Body of pancreas (tissue), 4 donors: ENCODE data around the gene ZC3HAV1. TPM values are rescaled to one million over a fixed set of nuclear protein-coding genes. Genes with fewer than 3 reads are reported as not detected.
"Not testable (repeated sequence)": the region's sequence is repeated elsewhere in the genome, so short reads cannot be mapped to it uniquely, and the experiment has no call there.

Experiments used
- ATAC-seq: fragments of 150-250 bp; one replicate; pipeline ENCODE4 v1.9.1; 2016
- DNase-seq, 4 donors: peaks; one replicate each; pipeline ENCODE4 v3.0.0-alpha.2; 2019
- H3K27ac ChIP-seq, 4 donors: fragments of 200-600 bp; sonication (generic); 1 replicate in 3 of 4; 2 replicates in 1 of 4; pipeline versions ENCODE4 v1.5.1 to v1.6.1; 2016 to 2019; ENCODE audit warnings: mild to moderate bottlenecking in 1 of 4, mixed read lengths in 1 of 4, moderate library complexity in 1 of 4
- H3K27me3 ChIP-seq, 2 donors: fragments of 200-600 bp; sonication (generic); one replicate each; pipeline ENCODE4 v1.6.0; 2016; ENCODE audit warnings: mild to moderate bottlenecking in 1 of 2
- H3K36me3 ChIP-seq, 2 donors: fragments of 200-600 bp; sonication (generic); replicated peaks in 1 of 2; 2 replicates each; pipeline ENCODE4 v1.5.1; 2016; ENCODE audit warnings: low read depth in 2 of 2; ENCODE audit not compliant: insufficient read depth in 1 of 2
- H3K4me1 ChIP-seq: fragments of 200-600 bp; sonication (generic); one replicate; pipeline ENCODE4 v1.6.0; 2016
- H3K4me3 ChIP-seq, 2 donors: fragments of 200-600 bp; sonication (generic); 1 replicate in 1 of 2; 2 replicates in 1 of 2; pipeline ENCODE4 v1.5.1; 2016 to 2019
- H3K9me3 ChIP-seq, 3 donors: fragments of 200-600 bp; sonication (generic); 1 replicate in 2 of 3; 2 replicates in 1 of 3; pipeline ENCODE4 v1.5.1; 2016
- POLR2A ChIP-seq, 3 donors: fragments of 450-650 bp; IDR thresholded peaks; one replicate each; pipeline ENCODE4 v1.6.1; 2016; ENCODE audit warnings: antibody characterized with exemption in 3 of 3, mild to moderate bottlenecking in 2 of 3
- WGBS, 2 donors: methylation state at CpG; one replicate each; pipeline ENCODE4 v1.1.5; 2017; 5-methylcytosine and 5-hydroxymethylcytosine counted together
- intact Hi-C: fragments of 100-400 bp; cut with DNase I; formaldehyde crosslinking; loops from one replicate; pipeline ENCODE4 v1.15.1; 2023
- total RNA-seq, 2 donors: library from RNA; depleted of rRNA; stranded (reverse); fragments of >200 nt; gene quantifications; one replicate each; pipeline ENCODE4 v1.1.0, GENCODE V29; 2016
- TF ChIP-seq, protein P1 (sequence below), 7 experiments: fragments of 450-650 bp in 4 of 7; fragments of 200-600 bp in 3 of 7; sonication (generic) in 3 of 7; IDR thresholded peaks; one replicate each; pipeline ENCODE4 v1.5.1; 2016 to 2019; ENCODE audit warnings: antibody characterized with exemption in 7 of 7

ZC3HAV1 gene
- total RNA-seq, 2 donors from 2014 or later = 13.5 to 14.5 TPM

DNA sequence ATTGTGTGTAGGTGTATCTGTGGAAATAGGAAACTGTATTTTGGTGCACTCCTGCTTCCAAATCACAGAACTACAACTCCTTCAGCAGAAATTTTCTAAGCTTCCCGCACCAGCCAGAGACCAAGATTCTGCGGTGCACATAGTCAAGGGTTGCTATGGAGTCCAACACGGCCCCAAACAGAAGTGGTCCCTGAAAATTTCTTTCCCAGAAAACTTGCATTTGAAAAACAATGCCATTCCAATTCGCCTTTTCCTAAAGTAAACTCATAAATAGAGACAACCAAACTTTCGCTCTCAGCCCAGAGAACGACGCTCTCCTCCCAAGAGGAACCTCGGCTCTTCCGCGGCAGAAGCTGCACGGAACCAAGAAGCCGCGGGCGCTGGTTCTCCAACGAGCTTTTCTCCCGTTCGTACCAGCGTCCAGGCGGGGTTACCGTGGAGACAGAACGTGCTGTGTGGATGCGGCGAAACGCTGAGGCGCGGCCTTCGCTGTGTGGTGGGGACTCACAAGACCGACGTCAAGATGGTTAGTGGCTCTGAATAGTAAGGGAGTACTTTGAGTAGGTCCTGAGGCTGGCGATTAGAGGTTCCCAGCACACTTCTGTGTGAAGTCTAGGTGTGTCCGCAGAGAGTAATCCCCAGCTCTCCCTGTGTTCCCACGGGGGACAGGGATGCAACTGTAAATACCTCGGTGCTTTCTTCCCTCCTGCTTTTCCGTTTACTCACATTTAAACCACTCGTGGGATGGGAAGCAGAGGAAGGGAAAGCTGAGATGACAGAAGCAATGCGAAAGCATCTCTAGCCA, 24.0 kb upstream of the ZC3HAV1 start:
- peak in 1 of 3 donors; percentile 46 for TF ChIP-seq POLR2A (IDR thresholded peaks at IDR 0.05)
- TF ChIP-seq, protein P1, sequence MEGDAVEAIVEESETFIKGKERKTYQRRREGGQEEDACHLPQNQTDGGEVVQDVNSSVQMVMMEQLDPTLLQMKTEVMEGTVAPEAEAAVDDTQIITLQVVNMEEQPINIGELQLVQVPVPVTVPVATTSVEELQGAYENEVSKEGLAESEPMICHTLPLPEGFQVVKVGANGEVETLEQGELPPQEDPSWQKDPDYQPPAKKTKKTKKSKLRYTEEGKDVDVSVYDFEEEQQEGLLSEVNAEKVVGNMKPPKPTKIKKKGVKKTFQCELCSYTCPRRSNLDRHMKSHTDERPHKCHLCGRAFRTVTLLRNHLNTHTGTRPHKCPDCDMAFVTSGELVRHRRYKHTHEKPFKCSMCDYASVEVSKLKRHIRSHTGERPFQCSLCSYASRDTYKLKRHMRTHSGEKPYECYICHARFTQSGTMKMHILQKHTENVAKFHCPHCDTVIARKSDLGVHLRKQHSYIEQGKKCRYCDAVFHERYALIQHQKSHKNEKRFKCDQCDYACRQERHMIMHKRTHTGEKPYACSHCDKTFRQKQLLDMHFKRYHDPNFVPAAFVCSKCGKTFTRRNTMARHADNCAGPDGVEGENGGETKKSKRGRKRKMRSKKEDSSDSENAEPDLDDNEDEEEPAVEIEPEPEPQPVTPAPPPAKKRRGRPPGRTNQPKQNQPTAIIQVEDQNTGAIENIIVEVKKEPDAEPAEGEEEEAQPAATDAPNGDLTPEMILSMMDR (IDR thresholded peaks at IDR 0.05) = no peak
- Histone ChIP-seq H3K9me3 (no peaks in the 10 kb centered on the region), H3K4me1 (peaks cover 13% of the 10 kb centered on the region), H3K27ac (peak overlapping the region in 2 of 4 donors; percentile 42 to 50), H3K4me3 (peak overlapping the region; percentile 14 to 31), H3K27me3 (no peaks in the 10 kb centered on the region), H3K36me3 (no peaks in the 10 kb centered on the region)
- intact Hi-C loops = no loop called here
- ATAC-seq (peak; percentile 98), DNase-seq (peak; percentile 83 to 86 (median 86))
- WGBS, 2 donors = 1 to 2% methylated on average over 36 of the region's 36 CpGs

DNA sequence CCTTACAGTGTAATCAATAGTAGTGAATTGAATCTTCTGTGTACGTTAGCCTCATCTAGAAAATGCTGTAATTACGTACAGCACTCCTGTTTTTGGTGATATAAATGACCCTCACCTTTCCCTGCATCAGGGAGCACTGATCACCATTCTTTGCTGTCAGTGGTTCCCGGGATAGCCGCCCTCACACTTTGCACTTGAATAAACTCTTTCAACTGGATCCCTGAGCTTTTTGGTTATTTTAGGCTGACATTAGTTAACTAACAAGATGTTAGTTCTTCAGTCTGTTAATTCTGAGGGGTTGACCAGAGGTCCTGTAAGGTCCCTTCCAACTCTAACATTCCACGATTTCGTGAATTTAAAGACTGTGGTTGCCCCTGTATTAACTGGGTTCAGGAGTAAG, 23.4 kb upstream of the ZC3HAV1 start:
- Histone ChIP-seq H3K27ac (peak overlapping the region in 1 of 4 donors; percentile 42), H3K4me3 (peak overlapping the region in 1 of 2 donors; percentile 31), H3K27me3 (no peaks in the 10 kb centered on the region), H3K4me1 (peaks cover 13% of the 10 kb centered on the region), H3K36me3 (no peaks in the 10 kb centered on the region), H3K9me3 (no peaks in the 10 kb centered on the region)
- WGBS, 2 donors = 38 to 44% methylated on average over 6 of the region's 6 CpGs
- TF ChIP-seq, protein P1 (IDR thresholded peaks at IDR 0.05) = no peak
- no peak for ATAC-seq
- intact Hi-C loops = no loop called here
- no peak for DNase-seq

DNA sequence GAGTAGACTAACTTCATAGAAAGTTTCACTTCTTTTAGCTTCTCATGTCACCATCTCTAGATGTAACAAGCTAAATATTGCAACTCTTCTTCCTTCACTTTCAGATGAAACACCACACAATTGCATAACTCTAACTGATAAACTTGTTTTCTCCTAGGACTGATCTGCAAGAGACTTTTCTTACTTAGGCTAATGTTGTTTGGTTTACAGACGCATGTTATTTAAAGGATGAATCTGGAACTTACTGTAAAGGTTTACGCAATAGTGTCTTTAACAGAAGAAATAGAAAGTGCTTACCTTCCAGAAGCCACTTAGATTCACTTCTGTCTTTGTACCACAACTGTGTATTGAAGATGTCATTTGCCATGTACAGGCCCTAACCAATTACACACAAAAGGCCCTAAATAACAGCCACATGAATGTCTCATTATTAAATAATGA, 22.1 kb upstream of the ZC3HAV1 start:
- Histone ChIP-seq H3K4me1 (peaks cover 13% of the 10 kb centered on the region), H3K36me3 (no peaks in the 10 kb centered on the region), H3K27me3 (no peaks in the 10 kb centered on the region), H3K4me3 (no peak overlapping the region), H3K9me3 (no peaks in the 10 kb centered on the region), H3K27ac (no peak overlapping the region)
- WGBS, 2 donors = 80 to 83% methylated on average over 2 of the region's 2 CpGs
- ATAC-seq (no peak), DNase-seq (no peak)
- intact Hi-C loops = no loop called here
- no peak for TF ChIP-seq POLR2A (IDR thresholded peaks at IDR 0.05)
- TF ChIP-seq, protein P1 (IDR thresholded peaks at IDR 0.05) = no peak

DNA sequence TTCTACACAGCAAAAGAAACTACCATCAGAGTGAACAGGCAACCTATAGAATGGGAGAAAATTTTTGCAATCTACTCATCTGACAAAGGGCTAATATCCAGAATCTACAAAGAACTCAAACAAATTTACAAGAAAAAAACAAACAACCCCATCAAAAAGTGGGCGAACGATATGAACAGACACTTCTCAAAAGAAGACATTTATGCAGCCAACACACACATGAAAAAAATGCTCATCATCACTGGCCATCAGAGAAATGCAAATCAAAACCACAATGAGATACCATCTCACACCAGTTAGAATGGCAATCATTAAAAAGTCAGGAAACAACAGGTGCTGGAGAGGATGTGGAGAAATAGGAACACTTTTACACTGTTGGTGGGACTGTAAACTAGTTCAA, 20.3 kb upstream of the ZC3HAV1 start:
- 87 to 95% methylated on average over 2 of the region's 2 CpGs for WGBS, 2 donors
- peaks cover 13% of the 10 kb centered on the region for H3K4me1 ChIP-seq
- H3K27ac ChIP-seq, H3K36me3 ChIP-seq, H3K9me3 ChIP-seq, H3K27me3 ChIP-seq, intact Hi-C loops, H3K4me3 ChIP-seq, ATAC-seq, DNase-seq: not testable (repeated sequence)

DNA sequence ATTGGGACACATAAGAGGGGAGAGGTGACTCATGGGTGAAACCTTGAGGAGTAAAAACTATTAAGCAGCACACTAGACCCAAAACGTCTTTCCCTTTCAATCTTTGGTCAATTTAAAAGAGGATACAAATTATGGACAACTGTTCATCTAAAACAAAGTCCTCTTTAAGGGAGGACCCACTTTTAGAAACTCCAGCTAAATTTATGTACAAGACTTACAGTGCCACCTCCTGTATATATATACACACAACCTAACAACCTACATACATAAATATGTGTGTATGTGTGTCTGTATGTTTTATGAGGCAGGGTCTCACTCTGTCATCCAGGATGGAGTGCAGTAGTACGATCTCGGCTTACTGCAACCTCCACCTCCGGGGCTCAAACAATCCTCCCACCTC, 18.1 kb upstream of the ZC3HAV1 start:
- TF ChIP-seq POLR2A (IDR thresholded peaks at IDR 0.05) = no peak
- TF ChIP-seq, protein P1 (IDR thresholded peaks at IDR 0.05) = no peak
- intact Hi-C loops = no loop called here
- 59 to 74% methylated on average over 4 of the region's 4 CpGs for WGBS, 2 donors

More for the DNA sequence above, 18.1 kb upstream of the ZC3HAV1 start:
- H3K36me3 ChIP-seq = no peaks in the 10 kb centered on the region
- DNase-seq = no peak
- H3K4me1 ChIP-seq = peaks cover under 1% of the 10 kb centered on the region
- no peak for ATAC-seq
- no peaks in the 10 kb centered on the region for H3K9me3 ChIP-seq
- H3K27me3 ChIP-seq = peaks cover 0 to 3% of the 10 kb centered on the region in 2 donors
- no peak overlapping the region for H3K4me3 ChIP-seq
- H3K27ac ChIP-seq = no peak overlapping the region
